Measurements from ENCODE around the gene SLAMF9.

SLAMF9 gene

GRCh38 chr1:159953536-159954515 lies at the start of gene SLAMF9:
TSS of gene SLAMF9 (minus strand) at chr1:159954237. CDS start at chr1:159954137, 100 bp downstream.
- peak; percentile 2 for DNase-seq (ENCODE audit: low spot score)

- DNase-seq (ENCODE audit: low spot score): no peak
Observed at GRCh38 chr1:160001440-160001839, 47.4 kb upstream of the SLAMF9 start.

GRCh38 chr1:159999204-159999603 lies 45.2 kb upstream of the SLAMF9 start:
- DNase-seq (ENCODE audit: low spot score): no peak

GRCh38 chr1:159996653-159997052 lies 42.6 kb upstream of the SLAMF9 start:
- peak; percentile 16 for DNase-seq (ENCODE audit: low spot score)

- no peak for DNase-seq (ENCODE audit: low spot score)
Observed at GRCh38 chr1:159994896-159995295, 40.9 kb upstream of the SLAMF9 start.

GRCh38 chr1:159993911-159994310 lies 39.9 kb upstream of the SLAMF9 start:
- DNase-seq (ENCODE audit: low spot score): no peak

GRCh38 chr1:159992161-159992560 lies 38.1 kb upstream of the SLAMF9 start:
- no peak for DNase-seq (ENCODE audit: low spot score)

- peak; percentile 33 for DNase-seq (ENCODE audit: low spot score)
Observed at GRCh38 chr1:159991513-159991912, 37.5 kb upstream of the SLAMF9 start.

GRCh38 chr1:159990005-159990404 lies 36.0 kb upstream of the SLAMF9 start:
- DNase-seq (ENCODE audit: low spot score): no peak

GRCh38 chr1:159989581-159989980 lies 35.5 kb upstream of the SLAMF9 start:
- no peak for DNase-seq (ENCODE audit: low spot score)

- no peak for DNase-seq (ENCODE audit: low spot score)
Observed at GRCh38 chr1:159988006-159988405, 34.0 kb upstream of the SLAMF9 start.

- DNase-seq (ENCODE audit: low spot score): no peak
Observed at GRCh38 chr1:159987186-159987585, 33.1 kb upstream of the SLAMF9 start.

GRCh38 chr1:159986531-159986930 lies 32.5 kb upstream of the SLAMF9 start:
- DNase-seq (ENCODE audit: low spot score): no peak

- DNase-seq (ENCODE audit: low spot score): no peak
Observed at GRCh38 chr1:159986093-159986492, 32.1 kb upstream of the SLAMF9 start.

- DNase-seq (ENCODE audit: low spot score): no peak
Observed at GRCh38 chr1:159985473-159985872, 31.4 kb upstream of the SLAMF9 start.

- DNase-seq (ENCODE audit: low spot score): no peak
Observed at GRCh38 chr1:159983681-159984080, 29.6 kb upstream of the SLAMF9 start.

- no peak for DNase-seq (ENCODE audit: low spot score)
Observed at GRCh38 chr1:159982280-159982679, 28.2 kb upstream of the SLAMF9 start.

- DNase-seq (ENCODE audit: low spot score): no peak
Observed at GRCh38 chr1:159981351-159982055, 27.5 kb upstream of the SLAMF9 start.

- DNase-seq (ENCODE audit: low spot score): no peak
Observed at GRCh38 chr1:159980786-159981185, 26.7 kb upstream of the SLAMF9 start.

GRCh38 chr1:159980076-159980475 lies 26.0 kb upstream of the SLAMF9 start:
- no peak for DNase-seq (ENCODE audit: low spot score)

GRCh38 chr1:159979257-159979656 lies 25.2 kb upstream of the SLAMF9 start:
- DNase-seq (ENCODE audit: low spot score): no peak

GRCh38 chr1:159978107-159978398 lies 24.0 kb upstream of the SLAMF9 start:
- no peak for DNase-seq (ENCODE audit: low spot score)

GRCh38 chr1:159977364-159978106 lies 23.5 kb upstream of the SLAMF9 start:
- DNase-seq (ENCODE audit: low spot score): no peak

Data from RKO (cell line).